Measurements from ENCODE around the gene NUMBL.

NUMBL gene

GRCh38 chr19:40690693-40691420 is 406 bp upstream of the NUMBL start:
- DNase-seq (ENCODE audit: low spot score) (peak; percentile 71), FAIRE-seq (no peak)

GRCh38 chr19:40689339-40690049 is 957 bp downstream of the NUMBL start:
- FAIRE-seq, result no peak
- DNase-seq (ENCODE audit: low spot score), result no peak

- DNase-seq (ENCODE audit: low spot score) (no peak), FAIRE-seq (no peak)
Observed at GRCh38 chr19:40688987-40689338, 1.5 kb downstream of the NUMBL start.

- FAIRE-seq (no peak), DNase-seq (ENCODE audit: low spot score) (no peak)
Observed at GRCh38 chr19:40688309-40688708, 2.1 kb downstream of the NUMBL start.

- DNase-seq (ENCODE audit: low spot score) (no peak), FAIRE-seq (no peak)
Observed at GRCh38 chr19:40687525-40688016, 2.9 kb downstream of the NUMBL start.

GRCh38 chr19:40686882-40687524 is 3.4 kb downstream of the NUMBL start:
- FAIRE-seq, result no peak
- DNase-seq (ENCODE audit: low spot score), result no peak

- DNase-seq (ENCODE audit: low spot score) (no peak), FAIRE-seq (no peak)
Observed at GRCh38 chr19:40685563-40685962, 4.9 kb downstream of the NUMBL start.

- FAIRE-seq, result no peak
- DNase-seq (ENCODE audit: low spot score), result no peak
Observed at GRCh38 chr19:40685016-40685526, 5.4 kb downstream of the NUMBL start.

- DNase-seq (ENCODE audit: low spot score) (no peak), FAIRE-seq (no peak)
Observed at GRCh38 chr19:40684280-40684679, 6.2 kb downstream of the NUMBL start.

GRCh38 chr19:40683437-40683836 is 7.0 kb downstream of the NUMBL start:
- no peak for FAIRE-seq
- DNase-seq (ENCODE audit: low spot score), result no peak

- FAIRE-seq, result no peak
- DNase-seq (ENCODE audit: low spot score), result no peak
Observed at GRCh38 chr19:40682431-40682964, 8.0 kb downstream of the NUMBL start.

GRCh38 chr19:40681039-40681438 is 9.4 kb downstream of the NUMBL start:
- no peak for FAIRE-seq

GRCh38 chr19:40677156-40677555 is 13.3 kb downstream of the NUMBL start:
- FAIRE-seq (no peak), DNase-seq (ENCODE audit: low spot score) (no peak)

More at GRCh38 chr19:40681039-40681438, 9.4 kb downstream of the NUMBL start:
- DNase-seq (ENCODE audit: low spot score), result no peak

- no peak for DNase-seq (ENCODE audit: low spot score)
Observed at GRCh38 chr19:40674291-40674690, 16.2 kb downstream of the NUMBL start.

GRCh38 chr19:40673397-40673796 is 17.1 kb downstream of the NUMBL start:
- no peak for DNase-seq (ENCODE audit: low spot score)

More at GRCh38 chr19:40674291-40674690, 16.2 kb downstream of the NUMBL start:
- FAIRE-seq, result no peak

GRCh38 chr19:40672573-40673299 is 17.7 kb downstream of the NUMBL start:
- FAIRE-seq, result no peak

More at GRCh38 chr19:40673397-40673796, 17.1 kb downstream of the NUMBL start:
- FAIRE-seq, result no peak

GRCh38 chr19:40672038-40672437 is 18.4 kb downstream of the NUMBL start:
- DNase-seq (ENCODE audit: low spot score) (no peak), FAIRE-seq (no peak)

More at GRCh38 chr19:40672573-40673299, 17.7 kb downstream of the NUMBL start:
- no peak for DNase-seq (ENCODE audit: low spot score)

- DNase-seq (ENCODE audit: low spot score) (no peak), FAIRE-seq (no peak)
Observed at GRCh38 chr19:40671404-40671803, 19.0 kb downstream of the NUMBL start.

- no peak for FAIRE-seq
- no peak for DNase-seq (ENCODE audit: low spot score)
Observed at GRCh38 chr19:40668991-40669614, 21.3 kb downstream of the NUMBL start.

- no peak for FAIRE-seq
- DNase-seq (ENCODE audit: low spot score), result no peak
Observed at GRCh38 chr19:40667602-40668001, 22.8 kb downstream of the NUMBL start.
